OCI-LY1 (cell line): ENCODE data around the gene EDA.

ENCODE experiments used
- EZH2 ChIP-seq: fragments of 200-600 bp; sonication (generic), shearing (Covaris generic); IDR thresholded peaks from 2 replicates; pipeline ENCODE4 v1.8.0; 2017; ENCODE audit warnings: borderline replicate concordance, mixed run types, mild to moderate bottlenecking, antibody characterized with exemption, low read length, moderate library complexity, mixed read lengths
- TF ChIP-seq, protein P1 (sequence below): fragments of 200-600 bp; sonication (generic), shearing (Covaris generic); IDR thresholded peaks from 2 replicates; pipeline ENCODE4 v1.5.1; 2017; ENCODE audit warnings: mild to moderate bottlenecking, antibody characterized with exemption, low read length, moderate library complexity, mixed read lengths

DNA sequence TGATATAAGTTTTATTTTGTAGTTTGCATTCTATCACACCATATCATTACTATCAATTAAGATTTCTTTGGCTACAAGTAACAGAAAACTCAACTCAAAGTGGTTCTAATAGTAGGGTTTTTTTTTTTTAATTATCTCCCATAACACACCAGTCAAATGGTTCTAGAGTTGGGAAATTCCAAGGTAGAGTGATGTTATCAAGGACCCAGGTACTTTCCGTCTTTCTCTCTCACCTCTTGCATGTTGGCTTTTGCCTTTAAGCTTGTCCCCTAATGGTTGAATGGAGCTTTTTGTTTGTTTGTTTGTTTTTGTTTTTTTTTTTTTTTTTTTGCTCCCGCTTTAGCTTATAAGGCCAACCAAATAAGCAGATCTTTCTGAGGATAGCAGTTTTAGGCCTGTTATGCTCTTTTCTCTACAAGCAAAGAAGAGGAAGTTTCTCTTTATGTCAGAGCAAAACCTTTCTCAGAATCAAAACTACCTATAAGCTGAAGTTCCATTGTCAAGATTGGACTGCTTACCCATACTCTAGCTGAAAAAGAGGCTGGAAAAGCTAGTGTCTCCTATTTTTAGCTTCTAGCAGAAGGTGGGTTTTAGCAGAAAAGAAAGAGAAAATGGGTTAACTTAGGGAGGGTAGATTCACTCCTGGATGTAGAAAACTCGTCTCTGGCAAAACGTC lies 177.5 kb downstream of the EDA start:
- TF ChIP-seq, protein P1, sequence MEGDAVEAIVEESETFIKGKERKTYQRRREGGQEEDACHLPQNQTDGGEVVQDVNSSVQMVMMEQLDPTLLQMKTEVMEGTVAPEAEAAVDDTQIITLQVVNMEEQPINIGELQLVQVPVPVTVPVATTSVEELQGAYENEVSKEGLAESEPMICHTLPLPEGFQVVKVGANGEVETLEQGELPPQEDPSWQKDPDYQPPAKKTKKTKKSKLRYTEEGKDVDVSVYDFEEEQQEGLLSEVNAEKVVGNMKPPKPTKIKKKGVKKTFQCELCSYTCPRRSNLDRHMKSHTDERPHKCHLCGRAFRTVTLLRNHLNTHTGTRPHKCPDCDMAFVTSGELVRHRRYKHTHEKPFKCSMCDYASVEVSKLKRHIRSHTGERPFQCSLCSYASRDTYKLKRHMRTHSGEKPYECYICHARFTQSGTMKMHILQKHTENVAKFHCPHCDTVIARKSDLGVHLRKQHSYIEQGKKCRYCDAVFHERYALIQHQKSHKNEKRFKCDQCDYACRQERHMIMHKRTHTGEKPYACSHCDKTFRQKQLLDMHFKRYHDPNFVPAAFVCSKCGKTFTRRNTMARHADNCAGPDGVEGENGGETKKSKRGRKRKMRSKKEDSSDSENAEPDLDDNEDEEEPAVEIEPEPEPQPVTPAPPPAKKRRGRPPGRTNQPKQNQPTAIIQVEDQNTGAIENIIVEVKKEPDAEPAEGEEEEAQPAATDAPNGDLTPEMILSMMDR = no peak
- TF ChIP-seq EZH2 = no peak
